ENCODE measurements around the gene CHN2. TPM values are rescaled to one million over a fixed set of nuclear protein-coding genes. Genes with fewer than 3 reads are reported as not detected.

Gene CHN2
- total RNA-seq, 1 donor from 2014 or later, result 8.0 TPM

GRCh38 chr7:29243910-29244655, 49.5 kb downstream of the CHN2 start:
- Mint-ChIP-seq H3K9me3 (no peaks in the 10 kb centered on the region), H3K36me3 (no peaks in the 10 kb centered on the region), H3K27me3 (ENCODE audit: low read depth) (no peaks in the 10 kb centered on the region), H3K27ac (no peak overlapping the region), H3K4me3 (no peak overlapping the region), H3K4me1 (no peaks in the 10 kb centered on the region)
- DNase-seq (ENCODE audit: low spot score in 2 of 2, unreplicated experiment in 2 of 2), result no peak
- no peak for TF ChIP-seq CTCF (IDR thresholded peaks at IDR 0.05; ENCODE audit: unreplicated experiment)

GRCh38 chr7:29247224-29247962, 52.8 kb downstream of the CHN2 start:
- H3K27ac Mint-ChIP-seq, result no peak overlapping the region
- TF ChIP-seq CTCF (IDR thresholded peaks at IDR 0.05; ENCODE audit: unreplicated experiment), result no peak
- H3K4me1 Mint-ChIP-seq, result no peaks in the 10 kb centered on the region
- H3K9me3 Mint-ChIP-seq, result no peaks in the 10 kb centered on the region
- H3K36me3 Mint-ChIP-seq, result no peaks in the 10 kb centered on the region
- DNase-seq (ENCODE audit: low spot score in 2 of 2, unreplicated experiment in 2 of 2), result no peak
- H3K27me3 Mint-ChIP-seq (ENCODE audit: low read depth), result no peaks in the 10 kb centered on the region
- H3K4me3 Mint-ChIP-seq, result no peak overlapping the region

GRCh38 chr7:29247963-29248236, 53.3 kb downstream of the CHN2 start:
- no peak overlapping the region for H3K27ac Mint-ChIP-seq
- no peaks in the 10 kb centered on the region for H3K9me3 Mint-ChIP-seq
- DNase-seq (ENCODE audit: low spot score in 2 of 2, unreplicated experiment in 2 of 2), result no peak
- H3K4me1 Mint-ChIP-seq, result no peaks in the 10 kb centered on the region
- TF ChIP-seq CTCF (IDR thresholded peaks at IDR 0.05; ENCODE audit: unreplicated experiment), result no peak
- H3K27me3 Mint-ChIP-seq (ENCODE audit: low read depth), result no peaks in the 10 kb centered on the region
- no peaks in the 10 kb centered on the region for H3K36me3 Mint-ChIP-seq
- no peak overlapping the region for H3K4me3 Mint-ChIP-seq

GRCh38 chr7:29248713-29249382, 54.3 kb downstream of the CHN2 start:
- Mint-ChIP-seq H3K27ac (no peak overlapping the region), H3K4me1 (no peaks in the 10 kb centered on the region)

GRCh38 chr7:29249383-29249750, 54.8 kb downstream of the CHN2 start:
- no peaks in the 10 kb centered on the region for H3K27me3 Mint-ChIP-seq (ENCODE audit: low read depth)
- H3K4me3 Mint-ChIP-seq, result no peak overlapping the region
- no peak for TF ChIP-seq CTCF (IDR thresholded peaks at IDR 0.05; ENCODE audit: unreplicated experiment)
- DNase-seq (ENCODE audit: low spot score in 2 of 2, unreplicated experiment in 2 of 2), result no peak
- no peaks in the 10 kb centered on the region for H3K4me1 Mint-ChIP-seq
- H3K27ac Mint-ChIP-seq, result no peak overlapping the region
- no peaks in the 10 kb centered on the region for H3K36me3 Mint-ChIP-seq
- no peaks in the 10 kb centered on the region for H3K9me3 Mint-ChIP-seq

More at GRCh38 chr7:29248713-29249382, 54.3 kb downstream of the CHN2 start:
- no peaks in the 10 kb centered on the region for H3K9me3 Mint-ChIP-seq
- H3K36me3 Mint-ChIP-seq, result no peaks in the 10 kb centered on the region
- H3K4me3 Mint-ChIP-seq, result no peak overlapping the region
- DNase-seq (ENCODE audit: low spot score in 2 of 2, unreplicated experiment in 2 of 2), result no peak
- H3K27me3 Mint-ChIP-seq (ENCODE audit: low read depth), result no peaks in the 10 kb centered on the region
- TF ChIP-seq CTCF (IDR thresholded peaks at IDR 0.05; ENCODE audit: unreplicated experiment), result no peak
